ENCODE data around the gene F10. TPM values are rescaled to one million over a fixed set of nuclear protein-coding genes. Genes with fewer than 3 reads are reported as not detected.

Gene F10
- total and polyA plus RNA-seq, 2 donors (not counting 1 experiment from before 2014, with no cell fraction given), result not detected

DNA sequence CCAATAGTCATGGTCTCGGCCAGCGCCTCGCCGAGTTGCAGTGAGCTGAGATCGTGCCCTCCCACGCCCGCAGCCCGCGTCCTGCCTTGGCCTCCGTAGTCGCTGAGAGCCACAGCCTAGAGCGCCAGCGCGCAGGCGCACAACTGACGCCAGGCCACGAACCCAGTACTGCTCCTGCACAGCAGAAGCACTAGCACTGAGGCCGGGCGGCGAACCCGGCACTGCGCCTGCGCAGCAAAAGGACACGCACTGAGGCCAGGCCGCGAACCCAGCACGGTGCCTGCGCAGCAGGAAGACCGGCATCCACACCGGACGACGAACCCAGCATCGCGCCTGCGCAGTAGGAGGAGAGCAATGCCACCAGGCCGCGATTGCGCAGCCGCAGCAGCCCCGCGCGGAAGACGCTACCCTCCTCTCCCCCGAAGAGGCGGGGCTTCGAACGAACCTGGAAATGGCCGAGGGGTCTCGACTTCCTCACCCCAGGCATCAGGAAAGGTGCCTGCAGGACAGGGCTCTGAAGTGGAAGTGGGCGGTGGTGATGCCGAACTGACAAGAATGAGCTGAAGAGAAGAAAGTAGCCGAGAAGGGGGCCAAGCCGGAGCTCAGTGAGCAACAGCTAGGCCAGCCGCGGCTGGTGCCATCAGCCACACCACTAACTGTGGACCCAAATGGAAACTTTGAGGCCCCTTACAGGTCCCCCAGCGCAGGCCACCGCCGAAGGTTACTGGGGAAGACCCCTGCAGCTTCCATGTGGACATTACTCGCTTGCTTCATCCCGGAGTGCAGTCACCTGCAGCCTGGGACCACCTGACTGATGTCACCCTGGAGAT, 7.5 kb downstream of the F10 start:
- Histone ChIP-seq H3K4me1 (ENCODE audit: control insufficient read depth in 2 of 2, insufficient read depth in 2 of 2, low read length in 2 of 2) (no peaks in the 10 kb centered on the region), H3K4me2 (replicated peaks; ENCODE audit: low read depth, low read length, poor library complexity, severe bottlenecking) (peak overlapping the region; percentile 37), H4K20me1 (ENCODE audit: control insufficient read depth, insufficient read depth, low read length, poor library complexity, severe bottlenecking) (no peaks in the 10 kb centered on the region), H3K79me2 (ENCODE audit: control insufficient read depth, insufficient read depth, low read length) (no peaks in the 10 kb centered on the region), H3K27ac (ENCODE audit: low read length in 2 of 2) (no peak overlapping the region), H3K36me3 (replicated peaks in 1 of 2; ENCODE audit: control extremely low read depth in 1 of 2, control insufficient read depth in 1 of 2, extremely low read depth in 1 of 2, insufficient read depth in 2 of 2, low read length in 1 of 2) (no peaks in the 10 kb centered on the region), H2AFZ (ENCODE audit: insufficient read depth, low read depth, low read length, poor library complexity, severe bottlenecking) (peak overlapping the region; percentile 10), H3K9me3 (ENCODE audit: control extremely low read depth in 1 of 3, control insufficient read depth in 2 of 3, insufficient read depth in 1 of 3, low read length in 2 of 3) (peaks cover 0 to 10% (median 3%) of the 10 kb centered on the region in 3 donors), H3K27me3 (replicated peaks in 1 of 4; ENCODE audit: control extremely low read depth in 1 of 4, control insufficient read depth in 3 of 4, insufficient read depth in 4 of 4, low read length in 3 of 4) (peaks cover 0 to 23% (median 10%) of the 10 kb centered on the region in 4 experiments), H3K4me3 (ENCODE audit: control extremely low read depth in 1 of 5, extremely low read depth in 1 of 5, insufficient read depth in 1 of 5, low read depth in 2 of 5, low read length in 4 of 5) (peak overlapping the region in 2 of 5 experiments; percentile 12 to 15), H3K9ac (ENCODE audit: low read length) (no peak overlapping the region)
- H3K4me1 Mint-ChIP-seq, result no peaks in the 10 kb centered on the region
- DNase-seq, result no peak
- POLR2A ChIA-PET, result no interaction called here
- intact Hi-C loops (cut with micrococcal nuclease), result no loop called here
- TF ChIP-seq, protein P1, sequence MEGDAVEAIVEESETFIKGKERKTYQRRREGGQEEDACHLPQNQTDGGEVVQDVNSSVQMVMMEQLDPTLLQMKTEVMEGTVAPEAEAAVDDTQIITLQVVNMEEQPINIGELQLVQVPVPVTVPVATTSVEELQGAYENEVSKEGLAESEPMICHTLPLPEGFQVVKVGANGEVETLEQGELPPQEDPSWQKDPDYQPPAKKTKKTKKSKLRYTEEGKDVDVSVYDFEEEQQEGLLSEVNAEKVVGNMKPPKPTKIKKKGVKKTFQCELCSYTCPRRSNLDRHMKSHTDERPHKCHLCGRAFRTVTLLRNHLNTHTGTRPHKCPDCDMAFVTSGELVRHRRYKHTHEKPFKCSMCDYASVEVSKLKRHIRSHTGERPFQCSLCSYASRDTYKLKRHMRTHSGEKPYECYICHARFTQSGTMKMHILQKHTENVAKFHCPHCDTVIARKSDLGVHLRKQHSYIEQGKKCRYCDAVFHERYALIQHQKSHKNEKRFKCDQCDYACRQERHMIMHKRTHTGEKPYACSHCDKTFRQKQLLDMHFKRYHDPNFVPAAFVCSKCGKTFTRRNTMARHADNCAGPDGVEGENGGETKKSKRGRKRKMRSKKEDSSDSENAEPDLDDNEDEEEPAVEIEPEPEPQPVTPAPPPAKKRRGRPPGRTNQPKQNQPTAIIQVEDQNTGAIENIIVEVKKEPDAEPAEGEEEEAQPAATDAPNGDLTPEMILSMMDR (IDR thresholded peaks at IDR 0.05), result no peak
- TF ChIP-seq EZH2 (IDR thresholded peaks at IDR 0.05; ENCODE audit: borderline replicate concordance, insufficient read depth, low read depth, low read length, poor library complexity, severe bottlenecking), result no peak
- H3K9me3 Mint-ChIP-seq (ENCODE audit: insufficient read depth), result no peaks in the 10 kb centered on the region
- WGBS (ENCODE audit: insufficient coverage), result 42% methylated on average over 55 of the region's 60 CpGs
- no peak overlapping the region for H3K27ac Mint-ChIP-seq
- H3K27me3 Mint-ChIP-seq, result peaks cover 53% of the 10 kb centered on the region
- CTCF ChIA-PET, result no interaction called here
- ATAC-seq (ENCODE audit: low read depth), result no peak
- H3K4me3 Mint-ChIP-seq, result no peak overlapping the region

DNA sequence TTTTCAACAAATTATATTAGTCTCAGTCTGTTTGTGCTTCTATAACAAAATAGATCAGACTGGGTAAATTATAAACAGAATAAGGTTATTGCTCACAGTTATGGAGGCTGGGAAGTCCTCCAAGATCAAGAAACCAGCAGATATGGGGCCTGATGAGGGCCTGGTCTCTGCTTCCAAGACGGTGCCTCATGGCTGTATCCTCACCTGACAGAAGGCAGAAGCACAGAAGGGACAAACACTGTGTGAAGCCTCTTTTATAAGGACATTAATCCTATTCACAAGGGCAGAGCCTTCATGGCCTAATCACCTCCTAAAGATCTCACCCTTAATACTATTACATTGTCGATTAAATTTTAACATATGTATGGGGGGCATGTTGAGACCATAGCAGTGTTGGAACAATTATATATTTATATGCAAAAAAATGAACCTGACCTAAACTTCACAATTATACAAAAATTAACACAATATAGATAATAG, 12.7 kb downstream of the F10 start:
- Mint-ChIP-seq H3K9me3 (ENCODE audit: insufficient read depth) (no peaks in the 10 kb centered on the region), H3K27me3 (peaks cover 39% of the 10 kb centered on the region), H3K4me1 (no peaks in the 10 kb centered on the region), H3K27ac (no peak overlapping the region), H3K4me3 (no peak overlapping the region)
- TF ChIP-seq, protein P1 (IDR thresholded peaks at IDR 0.05), result no peak
- no peak for TF ChIP-seq EZH2 (IDR thresholded peaks at IDR 0.05; ENCODE audit: borderline replicate concordance, insufficient read depth, low read depth, low read length, poor library complexity, severe bottlenecking)
- H4K20me1 ChIP-seq (ENCODE audit: control insufficient read depth, insufficient read depth, low read length, poor library complexity, severe bottlenecking), result no peaks in the 10 kb centered on the region
- H3K4me2 ChIP-seq (replicated peaks; ENCODE audit: low read depth, low read length, poor library complexity, severe bottlenecking), result no peak overlapping the region
- H3K79me2 ChIP-seq (ENCODE audit: control insufficient read depth, insufficient read depth, low read length), result no peaks in the 10 kb centered on the region
- 100% methylated on average over 1 of the region's 2 CpGs for WGBS (ENCODE audit: insufficient coverage)
- DNase-seq (no peak), ATAC-seq (ENCODE audit: low read depth) (no peak)
- H2AFZ ChIP-seq (ENCODE audit: insufficient read depth, low read depth, low read length, poor library complexity, severe bottlenecking), result no peak overlapping the region
- no peaks in the 10 kb centered on the region for H3K4me1 ChIP-seq (ENCODE audit: control insufficient read depth in 2 of 2, insufficient read depth in 2 of 2, low read length in 2 of 2)
- H3K27me3 ChIP-seq (replicated peaks in 1 of 4; ENCODE audit: control extremely low read depth in 1 of 4, control insufficient read depth in 3 of 4, insufficient read depth in 4 of 4, low read length in 3 of 4), result peaks cover 0 to 10% (median 5%) of the 10 kb centered on the region in 4 experiments
- H3K27ac ChIP-seq (ENCODE audit: low read length in 2 of 2), result no peak overlapping the region
- no peak overlapping the region for H3K4me3 ChIP-seq (ENCODE audit: control extremely low read depth in 1 of 5, extremely low read depth in 1 of 5, insufficient read depth in 1 of 5, low read depth in 2 of 5, low read length in 4 of 5)
- H3K36me3 ChIP-seq (replicated peaks in 1 of 2; ENCODE audit: control extremely low read depth in 1 of 2, control insufficient read depth in 1 of 2, extremely low read depth in 1 of 2, insufficient read depth in 2 of 2, low read length in 1 of 2), result no peaks in the 10 kb centered on the region
- intact Hi-C loops (cut with micrococcal nuclease), result no loop called here
- H3K9me3 ChIP-seq (ENCODE audit: control extremely low read depth in 1 of 3, control insufficient read depth in 2 of 3, insufficient read depth in 1 of 3, low read length in 2 of 3), result peaks cover 0 to 3% (median 0%) of the 10 kb centered on the region in 3 donors
- CTCF ChIA-PET, result no interaction called here
- no peak overlapping the region for H3K9ac ChIP-seq (ENCODE audit: low read length)
- POLR2A ChIA-PET, result no interaction called here
